ENCODE measurements around the gene PPIB.

GRCh38 chr15:64112904-64113303 is 49.9 kb downstream of the PPIB start:
- TF ChIP-seq CTCF (IDR thresholded peaks at IDR 0.05 in 8 of 11, conservative IDR thresholded peaks at IDR 0.05 in 3 of 11): no peak
- TF ChIP-seq POLR2A (IDR thresholded peaks at IDR 0.05): no peak
- TF ChIP-seq POLR2AphosphoS5 (IDR thresholded peaks at IDR 0.05): no peak

Data from spleen (tissue), 7 donors.